SIG-M5 treated with dmso at 0.1 percent for 504 hours (cell line): ENCODE data around the gene CHIT1.

Experiments used
- DNase-seq: peaks from one replicate; lab custom pipeline; 2025; ENCODE audit not compliant: unreplicated experiment; lab: John Stamatoyannopoulos, UW

CHIT1 gene

DNA sequence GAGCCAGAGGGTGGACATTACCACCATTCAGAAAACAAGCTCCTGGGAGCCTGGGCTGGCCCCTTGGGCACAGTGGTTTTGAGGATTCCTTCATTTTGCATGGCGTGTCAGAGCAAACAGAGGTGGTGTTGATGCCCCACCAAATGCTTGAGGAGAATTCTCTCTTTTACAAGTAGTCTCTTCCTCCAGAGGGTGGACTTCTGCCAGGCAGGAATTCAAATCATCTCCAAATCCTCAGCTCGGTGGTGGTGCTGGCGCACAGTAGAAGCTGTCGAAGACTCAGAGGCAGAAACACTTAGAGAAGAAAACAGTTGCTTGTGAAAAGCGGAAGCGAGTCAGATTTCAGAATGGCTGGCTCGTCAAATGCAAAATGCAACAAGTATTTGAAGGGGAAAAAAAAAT is 39.5 kb downstream of the CHIT1 start:
- no peak for DNase-seq

DNA sequence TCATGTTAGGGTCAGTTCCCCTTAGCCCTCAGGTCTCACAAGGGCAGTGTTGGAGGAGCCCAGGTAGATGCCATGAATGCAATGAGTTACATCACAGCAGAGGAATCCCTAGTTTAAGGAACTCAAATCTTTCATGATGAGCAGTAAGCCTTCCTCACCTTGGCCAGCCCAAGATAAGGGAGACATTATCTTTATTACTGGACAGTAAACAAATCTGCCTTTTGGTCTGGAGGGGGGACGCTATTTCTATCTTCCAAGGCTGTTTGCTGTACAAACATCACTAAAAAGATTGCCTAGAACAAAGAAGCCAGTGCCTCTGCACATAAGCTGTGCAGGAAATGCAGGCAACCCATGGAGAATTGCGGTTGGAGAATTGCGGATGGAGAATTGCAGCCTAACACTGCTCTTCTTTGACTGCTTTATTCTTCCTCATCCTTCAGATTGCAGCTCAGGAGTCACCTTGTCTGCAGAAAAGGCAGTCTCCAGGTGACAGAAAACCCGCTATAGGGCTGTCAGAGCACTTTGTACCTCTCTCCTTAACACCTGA is 40.7 kb downstream of the CHIT1 start:
- DNase-seq: no peak

DNA sequence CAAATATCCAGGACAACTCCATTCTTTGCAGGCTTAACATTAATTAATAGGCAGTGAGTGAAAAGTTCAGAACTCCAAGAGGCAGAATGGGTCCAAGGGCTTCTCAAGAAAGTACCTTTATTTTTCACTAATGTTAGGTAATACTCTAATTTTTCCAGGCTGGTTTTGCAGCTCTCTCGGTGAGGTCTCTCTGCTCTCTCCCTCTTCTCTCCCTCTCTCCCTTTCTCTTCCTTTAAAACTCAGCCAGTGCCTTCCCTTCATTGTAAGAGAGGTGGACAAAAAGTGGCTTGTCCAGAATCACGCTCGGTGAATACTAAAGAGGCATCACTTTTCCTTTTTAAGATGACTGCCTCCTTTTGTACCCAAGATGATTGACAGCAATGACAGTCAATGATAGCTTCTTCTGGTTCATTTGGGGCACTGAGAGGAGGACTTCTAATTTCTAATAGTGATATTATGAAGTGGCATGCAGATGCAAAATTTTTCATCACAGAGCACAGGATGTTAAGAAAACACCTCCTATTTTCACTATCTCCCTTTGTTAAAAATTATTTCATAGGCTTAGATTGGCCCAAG is 41.7 kb downstream of the CHIT1 start:
- no peak for DNase-seq

DNA sequence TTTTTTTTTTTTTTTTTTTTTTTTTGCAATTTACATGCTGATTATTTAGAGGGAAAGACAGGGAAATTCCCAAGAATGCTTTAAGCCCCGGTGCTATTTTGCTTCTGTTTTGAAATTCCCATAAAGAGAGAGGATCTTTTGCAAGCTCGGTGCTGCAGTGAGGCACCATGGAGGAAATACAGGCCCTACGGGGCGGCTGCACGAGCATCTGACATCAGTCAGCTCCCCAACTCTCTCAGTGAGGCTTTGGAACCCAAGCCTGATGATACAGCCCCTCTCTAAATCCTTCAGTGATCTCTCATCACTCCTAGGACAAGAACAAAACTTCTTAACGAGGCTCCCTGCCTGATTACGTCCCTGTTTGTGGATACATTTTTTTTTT is 42.2 kb downstream of the CHIT1 start:
- no peak for DNase-seq

DNA sequence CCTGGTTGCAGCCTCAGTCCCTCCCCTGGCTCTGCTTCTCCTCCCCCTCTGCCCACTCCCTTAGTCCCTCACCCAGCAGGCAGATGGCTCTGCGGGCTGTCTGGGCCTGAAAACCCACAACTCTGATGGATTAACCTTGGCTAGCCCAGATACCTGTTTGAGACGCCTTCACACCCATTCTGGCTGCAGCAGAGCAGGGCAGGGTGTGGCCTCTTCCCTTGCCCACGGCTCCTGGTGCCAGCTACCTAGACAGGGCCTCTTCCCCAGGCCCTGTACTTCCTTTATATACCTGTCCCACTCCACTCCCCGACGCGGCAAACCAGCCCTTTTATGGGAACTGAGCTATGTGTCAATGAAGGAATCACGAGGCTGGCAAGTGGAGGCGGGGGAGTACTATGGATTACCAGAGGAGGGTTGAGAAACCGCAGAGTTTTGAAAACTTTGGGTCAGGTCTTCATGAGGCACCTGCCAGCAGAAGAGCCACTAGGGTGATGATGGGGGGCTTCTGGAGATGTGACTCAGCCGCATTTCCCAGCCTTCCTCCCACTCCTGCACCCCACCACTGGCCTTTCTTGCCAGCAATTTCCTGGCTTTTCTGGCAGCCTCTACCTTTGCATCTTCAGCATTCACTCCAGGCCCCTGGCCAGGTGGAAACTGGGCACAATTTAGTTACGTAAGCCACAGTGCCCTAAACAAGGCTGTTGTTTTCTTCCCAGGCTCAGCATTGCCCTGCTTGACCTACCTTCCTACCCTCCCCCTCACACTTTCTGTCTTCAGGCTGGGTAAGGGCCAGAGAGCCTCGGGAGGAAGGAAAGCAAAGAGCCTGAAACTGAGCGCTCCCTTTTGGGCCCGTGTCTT is 42.8 kb downstream of the CHIT1 start, which contains the start of gene CHI3L1:
Gene CHI3L1 (minus strand): TSS at position 259 of the 858 bp plus-strand sequence. CDS start 81 bp downstream, at position 178.
- DNase-seq: peak; percentile 94

DNA sequence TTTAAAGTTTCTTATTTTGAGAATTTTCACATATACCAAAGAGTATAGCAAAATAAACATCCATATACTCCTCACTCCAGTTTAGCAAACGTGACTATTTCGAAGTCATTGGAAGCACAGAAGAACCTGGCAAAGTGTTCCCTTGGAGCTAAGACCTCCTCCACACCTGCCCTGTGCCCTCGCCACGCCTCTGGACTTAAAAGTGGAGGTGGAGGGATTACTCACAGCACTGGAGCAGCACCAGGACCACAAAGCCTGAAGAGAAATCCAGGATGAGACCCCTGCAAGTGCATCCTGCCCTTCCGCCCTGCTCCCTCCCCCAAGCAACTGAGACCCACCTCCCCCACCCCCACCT is 43.4 kb downstream of the CHIT1 start:
- no peak for DNase-seq

DNA sequence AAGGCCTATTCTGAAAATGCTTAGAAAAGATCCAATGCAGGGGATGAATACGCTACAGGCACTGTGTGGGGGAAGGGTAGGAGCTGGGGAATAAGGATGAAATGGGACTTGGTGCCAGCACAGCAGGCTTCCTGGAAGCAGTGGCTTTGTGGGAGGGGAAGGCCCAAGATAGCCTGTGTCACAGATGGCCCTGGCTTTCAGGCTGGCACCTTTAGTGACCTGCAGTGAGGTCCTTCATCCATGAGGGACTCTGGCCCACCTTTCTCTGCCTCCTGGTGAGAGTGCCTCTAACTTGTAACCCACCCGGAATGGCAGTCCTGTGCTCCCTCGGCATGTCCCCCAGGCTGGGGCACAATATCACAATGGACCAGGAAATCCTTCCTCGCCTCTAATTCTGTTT is 43.9 kb downstream of the CHIT1 start:
- no peak for DNase-seq

DNA sequence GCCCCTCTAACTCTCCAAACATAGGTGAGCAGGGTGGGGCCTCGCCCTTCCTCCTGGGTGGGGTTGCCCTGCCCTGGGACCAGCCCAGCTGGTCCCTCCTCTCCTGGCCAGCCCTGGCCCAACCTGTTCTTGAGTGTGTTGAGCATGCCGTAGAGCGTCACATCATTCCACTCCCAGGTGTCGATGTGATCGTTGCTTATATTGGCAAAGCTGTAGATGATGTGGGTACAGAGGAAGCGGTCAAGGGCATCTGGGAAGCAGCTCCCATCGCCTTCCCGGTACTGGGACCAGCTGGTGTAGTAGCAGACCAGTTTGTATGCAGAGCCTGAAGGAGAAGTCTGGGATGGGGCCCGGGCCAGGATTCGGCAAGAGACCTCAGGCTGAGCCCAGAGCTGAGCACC is 44.4 kb downstream of the CHIT1 start:
- no peak for DNase-seq

DNA sequence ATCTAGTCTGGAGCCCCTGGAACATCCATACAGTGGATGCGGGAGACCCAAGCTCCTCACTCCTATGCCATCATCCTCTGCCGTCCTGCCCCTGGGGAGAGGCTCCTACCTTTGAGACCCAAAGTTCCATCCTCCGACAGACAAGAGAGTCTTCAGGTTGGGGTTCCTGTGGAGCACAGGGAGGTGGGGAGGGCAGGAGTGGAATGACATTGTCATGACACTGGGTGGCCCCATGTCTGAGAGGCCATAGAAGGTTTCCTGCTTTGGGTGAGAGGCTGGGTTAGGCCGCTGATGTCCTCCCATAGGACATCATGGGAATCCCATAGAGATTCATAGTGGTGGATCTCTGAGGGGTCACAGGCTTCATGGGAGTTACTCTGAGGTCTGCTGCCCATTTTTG is 45.0 kb downstream of the CHIT1 start:
- no peak for DNase-seq

DNA sequence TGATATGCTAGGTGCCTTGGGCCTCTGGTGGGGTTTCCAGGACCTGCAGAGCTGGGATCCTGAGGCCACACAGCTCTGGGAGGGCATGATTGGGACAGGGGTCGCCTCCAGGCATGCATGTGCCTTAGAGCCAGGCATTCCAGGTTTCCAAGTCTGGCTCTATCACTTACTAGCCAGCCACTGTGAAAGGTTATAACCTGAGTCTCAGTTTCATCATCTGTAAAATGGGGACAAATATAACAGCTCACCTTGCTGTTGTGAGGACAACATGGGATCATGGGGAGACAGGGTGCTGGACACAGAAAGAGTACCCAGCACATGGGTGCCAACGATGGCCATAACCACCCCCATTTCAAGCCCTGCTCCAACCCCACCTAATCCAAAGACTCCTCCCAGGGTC is 45.6 kb downstream of the CHIT1 start:
- DNase-seq: no peak

DNA sequence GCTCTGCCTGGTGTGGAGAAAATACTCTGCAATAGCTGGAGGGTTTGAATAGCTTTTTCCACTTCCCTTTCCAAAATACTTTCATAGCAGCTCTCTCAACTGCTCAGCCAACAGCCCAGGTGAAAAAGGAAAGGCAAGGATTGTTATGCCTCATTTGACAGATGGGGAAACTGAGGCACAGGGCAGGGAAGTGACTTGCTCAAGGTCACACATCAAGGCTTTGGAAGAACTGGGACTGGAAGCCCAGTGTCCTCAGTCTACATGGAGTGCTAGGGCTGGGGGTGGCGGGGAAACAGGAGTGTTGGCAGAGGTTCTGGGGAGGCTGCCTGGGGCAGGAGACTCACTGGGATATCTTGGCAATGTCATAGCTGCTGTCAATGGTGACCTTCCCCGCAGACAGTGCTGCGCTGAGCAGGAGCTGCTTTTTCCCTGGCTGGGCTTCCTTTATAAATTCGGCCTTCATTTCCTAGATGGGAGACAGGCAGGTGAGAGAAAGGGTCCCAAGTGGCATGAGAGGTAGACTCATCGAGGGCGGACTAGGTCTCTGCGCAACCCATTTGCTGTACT is 47.0 kb downstream of the CHIT1 start:
- DNase-seq: peak; percentile 36

DNA sequence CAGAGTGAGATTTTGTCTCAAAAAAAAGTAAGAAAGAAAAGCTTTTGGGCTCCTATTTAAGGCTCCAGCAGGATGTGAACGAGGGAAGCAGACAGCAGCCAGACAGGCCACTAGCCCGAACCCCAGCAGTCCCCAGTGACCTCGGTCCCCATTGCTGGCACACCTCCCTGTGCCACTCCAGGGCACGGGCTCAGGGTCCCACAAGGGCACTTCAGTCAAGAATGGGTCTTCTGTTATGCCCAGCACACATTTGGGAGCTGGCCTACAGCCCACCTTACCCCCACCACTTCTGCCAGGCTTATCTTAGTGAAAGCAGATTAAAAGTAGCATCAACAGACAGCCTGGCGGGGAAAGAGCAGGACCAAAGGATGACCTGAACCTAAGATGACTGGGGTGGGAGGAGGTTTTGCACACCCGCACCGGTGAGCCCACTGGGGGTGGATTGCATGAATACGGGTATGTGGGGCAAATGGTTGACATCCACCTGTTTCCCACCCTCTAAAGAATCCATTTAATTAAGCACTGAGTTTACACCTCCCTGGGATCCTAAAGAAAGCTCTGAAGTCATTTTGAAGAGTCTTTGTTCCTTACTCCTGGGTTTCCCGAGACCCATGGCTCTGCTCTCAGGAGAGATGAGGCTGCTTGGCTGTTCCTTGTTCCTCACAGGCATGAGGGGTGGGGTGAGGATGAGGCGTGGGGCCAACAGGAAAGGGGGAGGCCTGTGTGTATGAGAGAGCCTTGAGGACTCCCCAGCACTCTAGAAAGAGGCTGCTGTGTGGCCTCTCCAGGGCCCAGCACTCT is 47.7 kb downstream of the CHIT1 start:
- DNase-seq: no peak

DNA sequence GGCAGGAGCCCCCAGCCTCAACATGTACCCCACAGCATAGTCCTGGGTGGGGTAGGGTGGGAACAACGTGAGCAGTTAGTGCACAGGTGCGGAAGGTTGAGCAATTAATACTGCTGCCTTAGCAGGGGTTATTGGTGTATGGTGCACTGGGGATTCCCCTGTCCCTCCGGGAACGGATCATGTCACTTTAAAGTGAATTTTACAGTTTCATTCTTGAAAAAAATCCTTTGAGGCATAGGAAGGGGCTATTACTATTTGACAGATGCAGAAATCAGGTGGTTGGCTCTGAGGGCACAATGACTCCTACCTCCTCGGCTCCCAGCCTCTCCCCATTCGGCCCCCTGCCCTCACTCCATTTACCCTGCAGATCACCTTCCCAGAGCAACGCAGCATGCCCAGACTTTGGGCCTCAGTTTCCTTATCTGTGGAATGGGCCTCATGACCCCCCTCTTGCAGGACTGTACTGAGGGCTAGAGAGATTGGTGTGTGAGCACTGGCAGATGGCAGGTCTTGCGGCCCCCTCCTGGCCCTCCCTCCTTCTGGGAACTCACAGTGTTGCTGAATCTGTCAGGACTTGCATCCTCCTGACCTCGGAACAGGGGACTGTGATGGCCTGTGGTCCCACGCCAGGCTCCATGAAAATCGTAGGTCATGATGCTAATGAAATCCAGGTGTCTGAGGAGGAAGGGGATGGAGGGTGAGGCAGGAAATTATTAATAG is 48.7 kb downstream of the CHIT1 start:
- DNase-seq: no peak

DNA sequence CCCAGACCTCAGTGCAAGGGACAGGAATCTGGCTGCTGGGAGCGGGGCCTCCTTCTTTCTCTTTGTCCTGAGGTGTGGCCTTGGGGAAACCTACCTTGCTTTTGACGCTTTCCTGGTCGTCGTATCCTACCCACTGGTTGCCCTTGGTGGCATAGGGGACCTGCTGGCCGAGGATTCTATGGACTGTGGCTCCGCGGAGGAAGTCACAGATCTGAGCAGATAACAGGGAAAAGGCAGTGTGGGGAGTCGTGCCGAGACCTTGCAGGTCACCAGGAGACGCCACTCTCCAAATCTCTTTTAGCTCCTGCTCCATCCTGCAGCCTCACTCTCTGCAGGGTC is 49.8 kb downstream of the CHIT1 start:
- DNase-seq: no peak

DNA sequence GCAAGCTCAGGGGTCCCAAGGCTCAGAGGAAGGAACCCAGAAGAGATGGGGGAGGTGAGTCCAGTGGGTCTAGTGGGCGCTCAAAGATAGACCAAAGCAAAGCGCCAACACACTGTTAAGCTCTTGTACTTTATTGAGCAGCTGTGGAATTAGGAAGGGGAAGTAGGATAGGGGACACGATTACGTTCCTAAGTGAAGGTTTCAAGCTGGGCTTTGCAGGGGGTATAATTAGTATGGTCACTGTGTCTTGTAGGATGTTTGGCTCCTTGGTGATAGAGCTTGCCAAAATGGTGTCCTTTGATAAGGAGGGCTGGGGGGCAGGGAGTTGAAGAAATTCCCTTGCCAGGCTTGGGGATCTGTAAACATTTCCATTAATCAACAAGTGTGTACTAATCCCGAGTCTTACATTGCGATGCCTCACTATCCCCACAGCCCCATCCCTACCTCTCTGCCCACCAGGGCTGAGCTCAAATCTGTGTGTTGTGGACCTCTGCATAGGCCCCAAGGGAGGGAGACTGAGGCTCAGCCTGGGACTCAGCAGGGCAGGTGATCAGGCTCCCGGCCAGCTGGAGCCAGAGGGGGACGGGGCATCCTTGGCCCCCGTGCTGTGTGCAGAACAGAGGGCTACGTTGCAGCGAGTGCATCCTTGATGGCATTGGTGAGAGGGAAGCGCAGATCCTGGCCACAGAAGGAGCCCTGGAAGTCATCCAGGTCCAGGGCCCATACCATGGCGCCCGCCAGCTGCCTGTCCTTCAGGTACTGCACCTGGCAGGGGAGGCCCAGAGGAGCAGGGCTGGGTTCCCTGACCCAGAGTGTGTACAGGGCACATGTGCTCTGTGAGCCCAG is 50.4 kb downstream of the CHIT1 start:
- peak; percentile 43 for DNase-seq

DNA sequence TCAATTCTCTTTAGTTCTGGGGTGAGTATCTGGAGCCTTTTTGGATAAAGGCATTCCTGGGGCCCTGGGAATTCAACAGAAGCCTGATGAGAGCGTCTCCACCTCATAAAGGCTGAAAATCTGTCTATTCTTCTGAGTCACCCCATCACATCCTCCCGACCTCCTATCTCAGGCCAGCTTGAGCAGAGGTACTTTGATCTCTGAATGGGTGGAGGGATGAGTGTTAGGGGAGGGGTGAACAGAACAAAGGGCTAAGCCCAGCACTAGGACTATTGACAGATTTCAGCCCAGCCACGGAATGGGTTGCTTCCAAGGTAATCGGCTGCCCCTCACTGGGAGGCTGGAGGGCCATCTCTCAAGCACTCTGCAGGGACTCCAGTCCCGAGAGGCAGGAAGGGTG is 51.4 kb downstream of the CHIT1 start:
- no peak for DNase-seq

DNA sequence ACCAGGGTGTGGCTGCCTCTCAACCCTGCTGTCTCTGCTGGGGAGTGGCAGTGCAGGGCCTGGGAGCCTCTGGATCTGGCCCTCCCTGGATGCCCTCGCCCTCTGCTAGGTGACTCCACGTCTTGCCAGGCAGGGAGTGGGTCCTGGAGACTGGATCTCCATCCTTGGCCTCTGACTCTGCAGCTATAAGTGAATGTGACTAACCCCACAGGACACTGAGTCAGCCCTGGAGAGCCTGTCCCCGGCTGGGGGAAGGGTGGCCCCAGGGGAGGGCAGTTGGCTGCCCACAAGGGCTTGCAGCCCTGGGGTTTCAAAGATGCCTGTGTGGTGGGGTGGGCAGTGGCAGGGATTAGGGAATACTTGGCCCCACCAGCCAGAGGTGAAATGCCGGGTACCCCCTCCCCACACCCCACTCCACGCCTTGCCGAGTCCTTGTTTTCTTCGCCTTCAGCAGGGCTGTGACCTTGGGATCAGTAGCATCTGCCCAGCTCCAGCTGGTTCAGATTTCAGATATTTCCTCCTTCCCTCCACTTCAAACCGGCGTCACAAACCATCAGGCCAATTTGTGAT is 51.9 kb downstream of the CHIT1 start:
- no peak for DNase-seq

DNA sequence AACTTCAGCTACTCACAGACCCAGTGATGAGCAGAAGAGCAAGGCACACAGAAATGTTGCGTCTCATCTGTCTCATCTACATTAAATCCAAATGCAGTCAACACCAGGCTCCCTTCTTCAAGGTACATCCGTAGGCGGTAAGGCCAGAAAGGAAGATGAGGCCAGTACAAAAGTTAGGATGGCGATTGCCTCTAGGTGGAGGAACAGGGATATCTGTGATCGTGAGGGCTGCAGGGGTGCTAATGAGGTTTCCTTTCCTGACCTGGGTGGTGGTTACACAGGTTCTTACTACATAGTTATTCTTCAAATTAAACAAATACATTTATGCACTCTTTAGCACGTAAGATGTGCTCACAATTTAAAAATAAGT is 52.5 kb downstream of the CHIT1 start:
- DNase-seq: no peak

DNA sequence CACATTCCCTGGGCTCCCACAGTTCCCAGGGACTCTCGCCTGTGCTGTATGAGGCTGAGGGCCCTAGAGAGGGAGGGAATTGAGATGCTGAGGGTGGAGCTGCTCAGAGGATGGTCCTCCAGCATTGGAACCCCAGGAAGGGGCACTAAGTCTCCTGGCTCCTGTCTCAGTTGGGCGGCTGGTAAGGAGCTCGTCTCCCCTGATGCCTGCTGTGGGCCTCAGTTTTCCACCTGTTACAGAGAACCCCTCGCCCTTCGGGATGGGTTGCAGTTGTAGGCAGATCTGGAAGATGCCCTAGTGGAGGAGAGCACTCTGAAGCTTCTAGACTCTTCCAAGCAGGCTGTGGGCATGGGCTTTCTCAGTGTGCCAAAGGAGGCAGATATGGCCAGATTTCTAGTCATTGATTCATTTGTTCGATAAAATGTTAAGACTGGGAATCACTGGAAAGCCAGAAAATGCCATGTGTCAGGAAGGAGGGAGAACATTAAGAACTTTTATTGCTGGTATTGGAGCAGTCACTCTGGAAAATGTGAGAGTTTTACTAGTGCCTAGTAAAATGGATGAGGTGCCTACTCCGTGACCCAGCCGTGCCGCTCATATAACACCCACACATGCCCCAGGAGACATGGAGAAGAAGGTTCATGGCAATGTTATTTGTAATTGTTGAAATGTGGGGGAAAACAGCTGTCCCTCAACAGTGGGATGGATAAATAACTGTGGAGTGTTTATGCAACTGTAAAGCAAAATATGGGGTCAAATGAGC is 53.0 kb downstream of the CHIT1 start:
- DNase-seq: no peak
